Measurements from ENCODE around the gene NPR1. TPM values are rescaled to one million over a fixed set of nuclear protein-coding genes. Genes with fewer than 3 reads are reported as not detected.
"Not testable (repeated sequence)": the region's sequence is repeated elsewhere in the genome, so short reads cannot be mapped to it uniquely, and the experiment has no call there.

NPR1 gene
- total RNA-seq, 1 donor from 2014 or later = 21.0 TPM

GRCh38 chr1:153649137-153649862, 29.2 kb upstream of the NPR1 start:
- no peak for DNase-seq (ENCODE audit: low spot score)

GRCh38 chr1:153649863-153650235, 28.6 kb upstream of the NPR1 start:
- no peak for DNase-seq (ENCODE audit: low spot score)

- DNase-seq (ENCODE audit: low spot score) = no peak
Measured at GRCh38 chr1:153651771-153652170, 26.7 kb upstream of the NPR1 start.

- no peak for DNase-seq (ENCODE audit: low spot score)
Measured at GRCh38 chr1:153652805-153653500, 25.5 kb upstream of the NPR1 start.

DNA sequence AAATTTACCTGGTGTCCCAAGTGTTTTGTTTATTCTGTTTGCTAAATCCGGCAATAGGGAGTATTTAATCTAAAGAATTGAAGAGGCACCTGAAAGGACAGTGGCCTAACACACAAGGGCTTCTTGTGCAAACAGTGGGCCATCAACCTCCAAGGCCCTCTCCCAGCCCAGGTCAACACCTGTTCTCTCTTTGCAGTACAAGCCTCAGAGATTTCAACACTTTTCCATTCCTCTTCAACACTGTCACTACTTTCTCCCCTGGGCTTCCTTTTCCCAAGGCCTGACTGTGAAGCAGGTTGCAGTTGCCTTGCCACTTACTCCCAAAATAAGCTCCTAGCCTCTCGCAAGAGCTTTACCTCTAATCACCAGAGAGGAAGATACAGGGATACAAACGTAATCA, 23.2 kb upstream of the NPR1 start:
- DNase-seq (ENCODE audit: low spot score) = no peak

DNA sequence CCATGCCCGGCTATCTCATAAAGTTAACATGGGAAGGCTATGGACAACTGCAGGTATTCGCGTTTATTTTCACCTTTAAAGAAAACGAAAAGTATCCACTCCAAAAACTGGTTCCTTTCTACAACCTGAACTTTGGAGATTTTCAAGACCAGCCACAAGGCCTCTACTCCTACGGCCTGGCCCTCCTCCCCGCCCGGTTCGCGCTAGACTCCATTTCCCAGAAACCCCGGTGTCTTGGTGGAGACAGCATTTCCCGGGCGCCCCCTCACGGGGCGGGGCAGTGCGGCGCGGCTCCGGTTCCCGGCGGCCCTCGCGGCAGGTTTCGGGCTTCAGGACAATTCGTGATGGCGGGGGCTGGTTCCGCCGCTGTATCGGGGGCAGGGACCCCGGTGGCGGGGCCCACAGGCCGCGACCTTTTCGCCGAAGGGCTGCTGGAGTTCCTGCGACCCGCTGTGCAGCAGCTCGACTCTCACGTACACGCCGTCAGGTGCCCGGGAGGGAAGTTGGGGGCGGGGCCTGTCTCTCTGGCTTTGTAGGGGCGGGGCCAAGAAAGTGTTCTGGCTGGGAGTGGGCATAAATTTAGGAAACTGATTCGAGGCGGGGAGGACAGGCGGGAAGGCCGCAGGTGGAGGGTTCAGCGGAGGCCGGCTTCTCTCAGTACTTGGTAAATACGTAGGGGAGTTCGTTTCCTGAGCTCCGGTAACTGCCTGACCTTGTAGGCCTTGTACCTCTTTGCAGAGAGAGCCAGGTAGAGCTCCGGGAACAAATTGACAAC, 19.9 kb upstream of the NPR1 start, which contains the start of gene SNAPIN:
Gene SNAPIN, plus strand, starts transcription at position 304 of the 775 bp plus-strand sequence. Its CDS starts 41 bp downstream, at position 345.
- DNase-seq (ENCODE audit: low spot score) = peak; percentile 94

DNA sequence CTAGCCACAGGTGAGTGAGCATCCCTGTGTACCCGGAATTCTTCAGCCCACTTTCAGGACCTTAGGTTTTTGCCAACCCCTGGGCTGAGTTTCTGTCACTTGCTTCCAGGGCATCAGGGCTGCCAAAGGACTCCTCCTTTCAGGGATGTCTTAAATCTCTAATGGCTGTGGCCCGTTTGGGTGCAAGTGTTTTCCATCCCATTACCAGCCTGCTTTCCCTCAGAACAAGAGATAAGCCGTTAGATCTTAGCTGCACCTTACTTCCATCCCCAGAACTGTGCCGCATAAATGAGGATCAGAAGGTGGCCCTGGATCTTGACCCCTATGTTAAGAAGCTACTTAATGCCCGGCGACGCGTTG, 19.3 kb upstream of the NPR1 start:
- DNase-seq (ENCODE audit: low spot score) = no peak

GRCh38 chr1:153659656-153660055, 18.8 kb upstream of the NPR1 start:
- no peak for DNase-seq (ENCODE audit: low spot score)

DNA sequence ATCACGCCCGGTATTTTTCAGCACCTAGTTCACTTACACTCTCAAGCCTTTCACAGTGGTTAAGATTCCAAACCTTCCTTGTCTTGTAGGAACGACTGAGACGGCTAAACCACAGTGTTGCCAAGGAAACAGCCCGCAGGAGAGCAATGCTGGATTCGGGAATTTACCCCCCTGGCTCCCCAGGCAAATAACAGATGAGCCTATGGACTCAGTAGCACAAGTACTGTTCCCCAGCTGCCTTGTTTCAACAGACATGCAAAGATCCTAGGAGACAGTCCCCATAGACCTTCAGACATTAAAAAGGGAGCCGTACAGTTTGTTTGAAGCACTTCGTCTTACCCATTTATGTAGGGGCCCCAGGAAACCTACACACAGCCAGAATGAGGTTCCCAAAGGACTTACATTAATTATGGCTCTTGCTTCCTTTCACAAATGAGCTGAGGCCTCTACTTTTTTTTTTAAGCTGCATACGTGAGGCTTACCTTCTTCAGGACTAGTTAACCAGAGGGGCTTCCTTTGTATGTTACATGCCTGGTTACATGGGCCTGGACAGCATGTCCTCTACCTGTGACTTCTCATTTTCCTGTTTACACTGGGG, 17.3 kb upstream of the NPR1 start:
- no peak for DNase-seq (ENCODE audit: low spot score)

DNA sequence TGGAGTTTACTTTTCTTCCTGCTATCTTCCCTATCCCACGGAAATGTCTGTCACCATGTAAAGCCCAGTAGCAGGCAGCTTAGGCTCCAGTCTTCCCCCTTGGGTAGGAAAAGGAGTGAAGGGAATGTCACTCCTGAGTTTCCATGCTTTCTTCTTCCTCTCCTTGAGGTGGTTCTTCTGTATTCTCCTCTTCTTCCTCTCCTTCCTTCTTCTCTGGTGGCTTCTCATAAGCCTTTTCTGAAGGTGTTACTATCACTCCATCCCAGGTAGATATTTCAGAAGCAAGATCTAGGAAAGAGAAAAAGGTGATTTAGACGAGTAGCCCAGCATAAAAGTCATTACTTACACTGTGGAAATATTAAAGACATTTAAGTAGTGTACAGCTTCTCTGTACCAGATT, 16.2 kb upstream of the NPR1 start:
- DNase-seq (ENCODE audit: low spot score) = no peak

DNA sequence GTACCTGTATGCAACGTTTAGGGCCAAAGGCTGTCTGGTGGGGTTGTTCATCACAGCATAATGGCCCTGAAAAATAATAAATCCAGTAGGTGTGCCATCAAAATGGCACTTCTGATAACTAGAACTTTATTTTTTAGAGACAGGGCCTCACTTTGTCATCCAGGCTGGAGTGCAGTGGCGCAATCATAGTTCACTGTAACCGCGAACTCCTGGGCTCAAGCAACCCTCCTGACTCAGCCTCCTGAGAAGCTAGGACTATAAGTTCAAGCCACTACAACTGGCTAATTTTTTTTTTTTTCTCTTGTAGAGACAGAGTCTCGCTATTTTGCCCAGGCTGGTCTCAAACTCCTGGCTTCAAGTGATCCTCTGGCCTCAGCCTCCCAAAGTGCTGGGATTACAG, 15.3 kb upstream of the NPR1 start:
- no peak for DNase-seq (ENCODE audit: low spot score)

DNA sequence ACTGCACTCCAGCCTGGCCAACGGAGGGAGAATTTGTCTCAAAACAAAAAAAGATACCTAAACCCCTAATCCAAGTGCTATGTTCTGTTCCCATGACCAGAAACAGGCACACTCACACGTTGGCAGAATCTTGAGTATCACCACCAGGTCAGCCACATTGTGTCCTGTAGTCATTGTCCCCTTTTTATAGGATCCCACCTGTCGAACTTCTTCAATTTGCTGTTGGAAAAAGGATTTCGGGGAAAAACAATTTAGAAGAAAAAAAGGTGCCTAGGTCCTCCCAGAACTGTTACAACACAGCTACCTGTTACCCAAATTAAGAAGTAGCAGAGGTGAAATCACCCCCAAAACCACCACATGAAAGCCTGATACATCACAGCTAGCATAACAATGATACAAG, 11.0 kb upstream of the NPR1 start:
- no peak for DNase-seq (ENCODE audit: low spot score)

GRCh38 chr1:153668672-153669071, 9.8 kb upstream of the NPR1 start:
- not testable (repeated sequence) for DNase-seq (ENCODE audit: low spot score)

- DNase-seq (ENCODE audit: low spot score) = no peak
Measured at GRCh38 chr1:153669606-153670005, 8.9 kb upstream of the NPR1 start.

DNA sequence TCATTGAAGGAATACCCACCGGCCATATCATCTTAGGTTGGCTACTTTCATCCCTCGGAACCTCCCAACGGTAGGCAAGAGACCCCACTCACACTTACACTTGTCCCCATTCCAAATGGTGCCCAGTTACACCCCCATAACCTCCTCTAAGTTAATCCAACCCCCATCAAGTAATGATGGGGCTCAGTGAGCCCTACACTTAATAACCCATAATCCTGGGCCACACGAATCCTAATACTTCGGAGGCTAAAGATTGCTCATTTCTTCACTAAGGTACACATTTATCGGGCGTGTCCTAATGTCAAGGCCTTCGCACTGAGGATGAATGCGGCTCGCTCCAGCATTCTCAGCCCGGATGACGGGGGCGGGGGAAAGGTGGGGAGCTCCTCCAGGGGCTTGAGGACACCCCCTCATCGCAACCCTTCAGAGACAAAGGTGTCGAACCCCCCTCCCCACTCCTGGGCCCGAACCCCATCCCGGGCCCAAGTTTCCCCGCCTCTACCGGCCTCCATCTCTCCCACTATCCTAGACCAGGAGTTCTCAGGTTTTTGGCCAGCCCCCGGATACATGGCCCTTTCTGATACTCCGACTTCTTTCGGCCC, 8.1 kb upstream of the NPR1 start:
- no peak for DNase-seq (ENCODE audit: low spot score)

GRCh38 chr1:153670859-153671627, 7.4 kb upstream of the NPR1 start, which contains the start of gene ILF2:
TSS of gene ILF2 (minus strand) at chr1:153670993. CDS start at chr1:153670922, 71 bp downstream.
- peak; percentile 99 for DNase-seq (ENCODE audit: low spot score)

- peak; percentile 59 for DNase-seq (ENCODE audit: low spot score)
Measured at GRCh38 chr1:153671628-153672353, 6.7 kb upstream of the NPR1 start.

- no peak for DNase-seq (ENCODE audit: low spot score)
Measured at GRCh38 chr1:153673511-153673910, 5.0 kb upstream of the NPR1 start.

DNA sequence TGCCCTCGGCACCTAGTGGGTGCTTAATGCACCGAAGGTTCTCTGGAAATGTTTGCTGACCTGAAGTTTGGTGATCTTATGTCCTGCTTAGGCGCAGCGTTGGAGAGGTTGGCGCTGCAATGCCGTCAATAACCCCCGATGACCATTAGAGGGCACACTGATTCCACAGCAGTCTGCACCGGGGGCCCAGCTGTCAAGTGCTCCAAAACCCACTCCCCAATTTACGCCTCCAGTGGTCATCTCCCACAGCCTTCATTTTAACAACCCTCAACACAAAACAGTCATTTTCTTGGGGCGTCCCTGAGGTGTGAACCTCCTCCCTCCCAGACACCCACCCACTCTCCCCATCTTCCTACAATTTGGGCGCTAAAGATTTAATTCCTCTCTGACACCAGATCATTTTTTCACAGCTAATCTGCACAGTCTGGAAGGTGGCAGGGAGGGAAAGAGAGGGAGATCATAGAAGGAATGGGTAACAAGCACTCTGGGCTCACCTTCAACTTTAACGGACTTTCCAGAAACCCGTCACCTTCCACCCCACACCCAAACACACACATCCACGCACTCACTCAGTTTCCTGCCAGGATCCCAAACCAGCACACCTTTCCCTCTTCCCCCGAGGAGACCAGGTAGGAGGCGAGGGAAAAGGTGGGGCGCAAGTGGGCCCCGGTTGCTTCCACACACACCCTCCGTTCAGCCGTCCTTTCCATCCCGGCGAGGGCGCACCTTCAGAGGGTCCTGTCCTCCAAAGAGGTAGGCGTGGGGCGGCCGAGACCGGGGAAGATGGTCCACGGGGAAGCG, 570 bp upstream of the NPR1 start:
- DNase-seq (ENCODE audit: low spot score) = peak; percentile 60

Data from ureter (tissue), 1 donor.